ENCODE measurements around the gene PLEKHD1.
"Not testable (repeated sequence)": the region's sequence is repeated elsewhere in the genome, so short reads cannot be mapped to it uniquely, and the experiment has no call there.

Gene PLEKHD1

DNA sequence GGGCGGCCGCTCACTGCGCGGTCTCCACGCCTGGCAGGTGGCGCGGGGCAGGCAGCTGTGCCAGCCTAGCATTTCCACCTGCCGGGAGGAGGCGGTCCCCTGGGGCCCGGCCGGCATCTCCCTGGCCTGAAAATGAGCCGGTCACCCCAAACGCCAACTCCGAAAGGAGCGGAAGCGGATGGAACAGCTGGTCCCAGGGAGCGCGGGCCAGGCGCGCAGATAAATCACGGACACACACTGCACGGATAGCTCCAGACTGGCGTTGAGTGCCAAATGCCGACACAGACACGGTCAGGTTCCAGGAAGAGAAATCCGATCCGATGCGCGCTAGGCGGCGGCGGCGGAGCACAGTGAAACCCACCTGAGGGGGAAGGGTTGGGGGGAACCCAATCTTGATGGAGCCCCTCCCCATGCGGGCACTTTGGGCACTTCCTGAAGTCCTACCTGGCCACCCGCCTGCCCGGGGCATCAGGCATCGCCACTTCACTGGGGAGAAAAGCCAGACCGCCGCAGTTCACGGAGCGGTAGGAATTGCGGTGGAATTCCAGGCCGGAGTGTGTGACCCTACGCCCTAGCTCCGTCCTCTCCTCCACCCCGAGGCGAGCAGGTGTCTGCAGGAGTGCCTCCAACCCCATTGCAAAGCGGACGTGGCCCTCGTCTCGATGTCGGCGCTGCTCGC lies 624 bp upstream of the PLEKHD1 start:
- no peak for DNase-seq

DNA sequence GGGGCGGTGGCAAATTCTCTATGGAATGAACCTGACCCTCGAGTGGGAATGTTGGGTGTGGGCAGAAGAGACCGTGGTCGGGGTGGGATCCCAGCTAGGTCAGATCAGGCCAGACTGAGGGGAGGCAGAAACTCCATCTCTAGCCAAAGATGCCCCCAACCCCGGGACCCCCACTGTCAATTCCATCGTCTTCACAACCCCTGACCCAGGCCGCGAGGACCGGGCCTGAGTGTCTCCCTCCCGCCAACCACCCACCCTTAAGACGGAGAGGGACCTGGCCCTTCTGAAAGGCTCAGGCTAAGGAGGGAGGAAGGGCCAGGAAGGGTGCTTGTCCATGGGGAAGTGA lies 760 bp downstream of the PLEKHD1 start:
- DNase-seq: no peak

DNA sequence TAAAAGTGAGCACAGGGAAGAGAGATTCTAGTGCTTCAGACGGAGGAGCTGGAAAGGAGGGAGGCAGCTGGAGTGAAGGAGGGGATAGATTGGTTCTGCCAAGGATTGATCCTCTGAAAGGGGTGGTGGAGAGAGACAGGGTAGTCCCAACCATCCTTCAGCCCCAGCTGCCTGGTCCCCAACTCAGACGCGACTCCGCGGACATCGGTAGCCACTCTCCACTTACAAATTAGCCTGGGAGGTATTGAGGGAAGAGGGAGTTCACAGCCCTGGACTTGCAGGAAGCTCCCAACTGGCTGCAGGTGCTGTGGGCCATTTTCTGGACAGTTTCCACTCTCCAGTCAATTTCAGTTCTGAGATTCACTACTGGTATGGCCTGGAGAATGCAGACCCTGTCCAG lies 1.2 kb downstream of the PLEKHD1 start:
- DNase-seq: no peak

DNA sequence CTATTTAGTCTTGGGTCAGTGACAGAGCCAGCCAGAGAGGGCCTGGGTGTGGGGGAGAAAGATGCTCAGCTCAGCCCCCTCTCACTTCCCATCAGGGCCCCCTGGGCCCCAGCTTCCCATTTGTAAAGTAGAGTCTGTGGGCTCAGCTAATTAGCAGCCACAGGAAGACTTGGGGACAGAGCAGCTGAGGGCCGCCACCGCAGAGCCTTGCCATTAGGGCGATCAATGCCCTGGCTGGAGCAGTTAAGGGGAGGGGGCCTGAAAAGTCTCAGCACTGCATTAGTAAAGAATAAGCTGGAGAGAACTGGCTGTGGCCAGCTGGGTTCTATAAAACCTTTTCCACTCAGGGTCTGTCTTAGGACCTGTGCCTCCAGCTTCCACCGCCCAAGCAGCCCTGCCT lies 2.7 kb downstream of the PLEKHD1 start:
- no peak for DNase-seq

DNA sequence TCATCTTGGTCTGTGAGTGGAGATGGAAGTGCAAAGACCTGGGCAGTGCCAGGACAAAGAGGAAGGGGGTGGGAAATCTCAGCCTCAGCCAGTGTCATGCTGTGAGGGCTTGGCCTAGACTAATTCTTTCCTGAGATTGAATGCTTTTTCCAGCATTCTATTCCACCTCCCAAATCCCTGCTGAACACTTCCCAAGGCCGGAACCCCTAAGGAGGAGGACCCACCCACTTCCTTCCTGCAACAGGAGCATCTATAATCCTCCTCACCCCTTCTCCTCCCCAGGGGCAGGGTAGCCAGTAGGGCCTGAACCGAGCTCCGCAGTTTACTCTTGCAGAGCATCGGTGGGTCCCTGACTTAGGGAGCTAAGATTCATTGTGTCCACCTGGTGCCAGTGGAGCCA lies 3.2 kb downstream of the PLEKHD1 start:
- no peak for DNase-seq

DNA sequence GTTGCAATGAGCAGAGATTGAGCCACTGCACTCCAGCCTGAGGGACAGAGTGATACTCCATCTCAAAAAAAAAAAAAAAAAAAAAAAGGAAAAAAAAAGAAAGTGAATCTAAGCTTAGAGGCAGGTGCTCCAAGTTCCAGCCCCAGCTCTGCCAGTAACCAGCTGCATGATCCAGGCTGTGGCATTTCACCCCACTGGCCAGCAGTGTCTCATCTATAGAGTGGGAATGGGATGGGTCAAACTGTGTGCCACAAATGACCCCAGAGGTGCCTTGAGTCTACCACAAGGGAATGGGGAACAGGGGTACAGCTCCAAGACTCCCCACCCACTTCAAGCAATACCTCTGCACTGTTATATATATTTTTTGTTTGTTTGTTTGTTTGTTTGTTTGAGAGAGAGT lies 5.0 kb downstream of the PLEKHD1 start:
- DNase-seq: no peak

DNA sequence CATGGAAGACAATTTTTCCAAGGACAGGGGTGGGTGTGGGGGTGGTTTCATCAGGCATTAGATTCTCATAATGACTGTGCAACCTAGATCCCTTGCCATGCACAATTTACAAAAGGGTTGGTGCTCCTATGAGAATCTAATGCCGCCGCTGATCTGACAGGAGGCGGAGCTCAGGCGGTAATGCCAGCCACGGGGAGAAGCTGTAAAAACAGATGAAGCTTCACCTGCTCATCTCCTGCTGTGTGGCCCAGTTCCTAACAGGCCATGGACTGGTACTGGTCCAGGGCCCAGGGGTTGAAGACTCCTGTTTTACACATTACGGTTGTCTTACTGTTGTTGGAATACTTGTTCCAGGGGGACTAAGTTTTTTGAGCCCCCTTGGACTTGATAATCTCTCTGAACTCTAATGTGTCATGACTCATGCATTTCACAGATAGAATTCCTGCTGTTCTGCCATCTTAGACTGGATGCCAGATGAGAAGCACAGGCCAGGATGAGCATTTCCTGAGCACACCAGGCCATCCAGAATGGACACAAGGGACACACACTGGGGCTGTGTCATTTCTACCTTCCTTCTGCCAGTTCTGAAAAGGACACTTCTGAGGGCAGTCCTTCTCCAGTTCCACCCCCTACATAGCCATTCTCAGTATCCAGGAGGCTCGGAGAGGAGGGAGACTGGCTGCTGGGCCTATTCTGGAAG lies 5.8 kb downstream of the PLEKHD1 start:
- no peak for DNase-seq

DNA sequence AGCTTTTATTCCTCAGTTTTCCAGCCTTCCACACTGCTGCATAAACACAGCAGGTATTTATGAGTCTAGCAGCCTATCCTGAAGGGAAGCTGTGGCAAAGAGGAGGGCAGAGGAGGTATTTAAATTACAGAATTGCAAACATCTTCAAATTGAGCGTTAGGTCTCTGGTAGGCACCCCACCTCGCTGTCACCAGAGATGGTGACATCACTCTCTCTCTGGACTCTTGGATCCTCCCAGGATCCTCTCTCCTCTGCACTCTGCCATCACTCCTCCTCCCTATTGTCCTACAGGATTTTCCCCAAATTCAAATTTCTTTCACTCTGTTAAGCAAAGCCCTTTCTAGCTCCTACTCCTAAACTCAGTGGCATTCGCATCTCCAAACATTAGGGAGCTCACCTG lies 6.7 kb downstream of the PLEKHD1 start:
- no peak for DNase-seq

DNA sequence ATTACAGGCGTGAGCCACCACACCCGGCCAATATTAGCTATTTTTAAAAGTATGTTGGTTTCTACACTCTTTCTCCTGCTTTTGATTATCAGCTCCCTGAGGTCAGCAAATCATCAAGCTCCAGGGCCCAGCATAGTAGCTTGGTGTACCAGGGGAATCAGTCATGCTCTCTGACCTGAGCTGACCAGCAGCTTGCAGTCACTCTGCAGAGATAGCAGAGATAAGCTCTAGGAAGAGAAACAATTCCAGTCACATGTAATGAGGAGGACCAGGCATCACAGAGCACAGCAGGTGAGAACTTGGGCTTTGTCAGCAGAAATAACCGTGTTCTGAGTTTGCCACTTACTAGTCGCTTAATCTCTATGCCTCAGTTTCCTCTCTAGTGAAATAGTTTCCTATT lies 8.5 kb downstream of the PLEKHD1 start:
- DNase-seq: no peak

DNA sequence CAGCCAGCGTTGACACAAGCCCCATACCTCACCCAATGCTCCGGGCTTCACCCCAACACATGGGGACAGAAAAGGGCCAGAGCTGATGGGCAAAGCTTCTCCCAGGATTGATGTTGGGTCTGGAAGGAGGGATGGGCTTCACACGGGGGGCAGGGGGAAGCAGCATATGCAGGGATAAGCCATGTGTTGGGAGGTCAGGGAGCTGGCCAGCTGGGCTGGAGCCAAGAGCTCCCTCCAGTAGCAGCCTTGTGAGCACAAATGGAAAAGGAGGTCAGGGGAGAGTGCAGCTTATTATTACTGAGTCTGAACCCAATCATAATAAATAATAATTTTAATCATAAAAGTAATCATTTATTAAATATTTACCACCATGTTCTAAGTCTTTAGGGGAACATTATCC lies 9.3 kb downstream of the PLEKHD1 start:
- no peak for DNase-seq

DNA sequence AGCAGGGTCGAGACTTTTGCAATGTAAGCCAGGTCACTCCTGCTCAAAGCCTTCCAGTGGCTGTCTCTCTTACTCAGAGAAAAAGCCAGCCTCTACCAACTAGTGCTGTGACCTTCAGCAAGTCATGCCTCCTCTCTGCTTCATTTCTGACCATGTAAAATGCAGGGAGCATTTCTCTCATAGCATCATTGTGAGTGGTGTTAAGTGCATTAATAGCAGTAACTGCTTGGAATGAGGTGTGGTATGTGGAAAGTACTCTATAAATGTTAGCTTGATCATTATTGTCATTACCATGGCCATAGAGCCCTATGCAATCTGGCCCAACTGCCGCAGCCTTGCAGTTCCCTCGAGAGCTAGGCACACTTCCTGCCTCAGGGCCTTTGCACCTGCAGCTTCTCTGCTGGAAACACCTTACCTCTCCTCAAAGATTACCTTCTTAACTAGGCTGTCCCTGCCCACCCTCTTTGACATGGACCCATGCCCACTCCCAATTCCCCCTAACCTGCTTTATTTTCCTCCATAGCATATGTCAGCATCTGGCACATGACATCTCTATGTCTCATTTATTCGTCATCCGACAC lies 10.9 kb downstream of the PLEKHD1 start:
- no peak for DNase-seq

DNA sequence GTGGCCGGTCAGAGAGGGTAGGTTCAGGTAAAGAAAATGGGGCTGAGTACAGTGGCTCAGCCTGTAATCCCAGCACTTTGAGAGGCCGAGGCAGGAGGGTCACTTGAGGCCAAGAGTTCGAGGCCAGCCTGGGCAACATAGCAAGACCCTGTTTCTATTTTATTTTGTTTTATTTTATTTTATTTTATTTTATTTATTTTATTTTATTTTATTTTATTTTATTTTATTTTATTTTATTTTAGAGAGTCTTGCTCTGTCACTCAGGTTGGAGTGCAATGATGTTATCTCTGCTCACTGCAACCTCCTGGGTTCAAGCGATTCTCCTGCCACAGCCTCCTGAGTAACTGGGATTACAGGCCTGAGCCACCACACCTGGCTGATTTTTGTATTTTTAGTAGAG lies 13.3 kb downstream of the PLEKHD1 start:
- not testable (repeated sequence) for DNase-seq

DNA sequence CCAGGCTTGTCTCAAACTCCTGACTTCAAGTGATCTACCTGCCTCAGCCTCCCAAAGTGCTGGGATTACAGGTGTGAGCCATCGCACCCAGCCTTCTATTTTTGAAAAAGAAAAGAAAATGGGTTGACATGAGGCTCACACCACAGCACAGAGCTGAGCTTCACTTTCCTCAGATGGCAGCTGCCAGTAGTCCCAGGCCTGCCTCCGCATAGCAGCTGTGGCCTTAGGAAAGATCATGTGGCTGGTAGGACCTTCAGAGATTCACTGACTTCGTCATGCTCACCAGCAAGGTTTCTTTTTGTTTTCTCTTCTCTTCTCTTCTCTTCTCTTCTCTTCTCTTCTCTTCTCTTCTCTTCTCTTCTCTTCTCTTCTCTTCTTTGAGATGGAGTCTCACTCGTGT lies 13.8 kb downstream of the PLEKHD1 start:
- not testable (repeated sequence) for DNase-seq

DNA sequence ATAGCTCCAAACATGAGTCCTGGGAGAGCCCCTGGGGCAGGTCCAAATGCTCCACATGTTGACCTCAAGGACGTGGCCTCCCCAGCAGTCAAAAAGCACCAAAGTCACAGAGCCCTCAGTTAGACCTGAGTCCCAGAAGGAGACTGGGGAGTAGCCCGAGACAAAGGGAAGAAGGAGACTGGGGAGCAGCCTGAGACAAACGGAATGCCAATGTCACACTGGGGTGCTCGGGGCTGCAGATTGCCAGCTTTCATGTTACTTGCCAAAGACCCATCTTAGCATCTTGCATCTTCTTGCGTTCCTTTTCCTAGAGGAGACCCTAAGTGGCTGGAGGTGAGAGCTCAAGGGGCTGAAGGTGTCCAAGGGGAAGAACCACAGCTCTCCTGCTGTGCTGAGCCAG lies 14.9 kb downstream of the PLEKHD1 start:
- no peak for DNase-seq

DNA sequence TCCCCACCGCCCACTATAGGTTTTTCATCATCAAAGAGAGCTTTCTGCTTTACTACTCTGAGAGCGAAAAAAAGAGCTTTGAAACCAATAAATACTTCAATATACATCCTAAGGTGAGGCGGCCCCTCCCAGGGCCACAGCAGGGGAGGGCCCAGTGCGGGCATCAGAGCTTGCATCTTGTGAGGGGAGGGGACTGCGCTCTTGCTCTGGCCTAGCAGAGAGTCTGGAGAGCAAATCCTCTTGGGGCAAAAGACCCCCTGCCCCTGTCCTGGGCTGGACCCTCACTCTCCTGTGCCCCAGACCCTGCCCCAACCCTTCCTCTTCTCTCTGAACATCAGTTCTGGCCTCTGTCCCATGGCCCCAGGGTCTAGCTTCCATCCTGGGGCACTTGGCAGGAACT lies 15.6 kb downstream of the PLEKHD1 start:
- no peak for DNase-seq

DNA sequence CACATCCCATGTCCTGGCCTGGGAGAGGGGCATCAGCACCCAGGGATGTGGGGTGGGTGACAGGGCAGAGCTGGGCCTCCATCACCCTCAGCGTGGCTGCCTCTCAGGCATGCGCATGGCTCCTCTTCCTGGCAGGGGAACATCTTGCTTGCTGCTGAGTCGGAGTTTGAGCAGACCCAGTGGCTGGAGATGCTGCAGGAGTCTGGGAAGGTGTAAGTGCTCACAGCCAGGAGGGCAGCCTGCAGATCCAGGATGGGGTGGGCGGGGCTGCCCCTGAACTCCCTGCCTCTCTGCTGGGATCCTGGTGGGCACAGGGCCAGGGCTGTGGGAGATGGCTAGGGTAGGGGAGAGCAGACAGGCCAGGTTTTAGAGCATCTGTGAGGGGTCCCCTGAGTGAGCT lies 16.2 kb downstream of the PLEKHD1 start:
- no peak for DNase-seq

DNA sequence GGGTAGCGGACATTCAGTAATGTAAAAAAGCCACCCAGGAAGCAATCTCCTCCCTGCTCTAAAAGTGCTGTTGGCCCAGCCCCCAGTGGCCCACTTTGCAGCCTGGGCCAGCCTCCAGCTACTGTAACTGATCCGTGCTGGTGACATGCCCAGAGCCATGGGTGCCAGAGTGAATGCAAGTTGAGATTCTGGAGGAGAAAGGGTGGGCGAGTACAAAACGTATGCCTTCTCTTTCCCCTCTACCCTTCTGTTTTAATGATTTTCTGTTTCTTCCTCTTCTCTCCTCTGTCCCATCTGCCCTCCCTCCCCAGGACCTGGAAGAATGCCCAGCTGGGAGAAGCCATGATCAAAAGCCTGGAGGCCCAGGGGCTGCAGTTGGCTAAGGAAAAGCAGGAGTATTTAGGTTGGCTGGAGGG lies 16.9 kb downstream of the PLEKHD1 start:
- no peak for DNase-seq

DNA sequence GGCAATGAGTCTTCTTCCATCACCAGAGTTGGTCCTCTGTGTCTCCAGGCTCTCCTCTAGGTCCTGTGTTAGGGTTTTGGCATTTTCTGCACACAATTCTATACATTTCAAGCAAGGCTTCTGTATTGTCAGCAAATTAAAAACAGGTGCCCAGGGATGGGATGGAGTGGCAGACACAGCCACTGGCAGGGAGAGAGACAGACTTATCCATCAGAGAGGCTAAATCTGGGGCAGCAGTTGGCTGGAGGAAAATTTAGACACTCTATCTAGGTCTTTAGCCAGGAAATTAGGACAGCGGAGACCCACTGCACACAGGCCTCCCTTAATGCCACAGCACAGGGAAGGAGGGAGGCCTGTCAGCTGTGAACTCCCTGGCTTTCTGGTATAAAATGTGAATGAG lies 20.2 kb downstream of the PLEKHD1 start:
- no peak for DNase-seq

DNA sequence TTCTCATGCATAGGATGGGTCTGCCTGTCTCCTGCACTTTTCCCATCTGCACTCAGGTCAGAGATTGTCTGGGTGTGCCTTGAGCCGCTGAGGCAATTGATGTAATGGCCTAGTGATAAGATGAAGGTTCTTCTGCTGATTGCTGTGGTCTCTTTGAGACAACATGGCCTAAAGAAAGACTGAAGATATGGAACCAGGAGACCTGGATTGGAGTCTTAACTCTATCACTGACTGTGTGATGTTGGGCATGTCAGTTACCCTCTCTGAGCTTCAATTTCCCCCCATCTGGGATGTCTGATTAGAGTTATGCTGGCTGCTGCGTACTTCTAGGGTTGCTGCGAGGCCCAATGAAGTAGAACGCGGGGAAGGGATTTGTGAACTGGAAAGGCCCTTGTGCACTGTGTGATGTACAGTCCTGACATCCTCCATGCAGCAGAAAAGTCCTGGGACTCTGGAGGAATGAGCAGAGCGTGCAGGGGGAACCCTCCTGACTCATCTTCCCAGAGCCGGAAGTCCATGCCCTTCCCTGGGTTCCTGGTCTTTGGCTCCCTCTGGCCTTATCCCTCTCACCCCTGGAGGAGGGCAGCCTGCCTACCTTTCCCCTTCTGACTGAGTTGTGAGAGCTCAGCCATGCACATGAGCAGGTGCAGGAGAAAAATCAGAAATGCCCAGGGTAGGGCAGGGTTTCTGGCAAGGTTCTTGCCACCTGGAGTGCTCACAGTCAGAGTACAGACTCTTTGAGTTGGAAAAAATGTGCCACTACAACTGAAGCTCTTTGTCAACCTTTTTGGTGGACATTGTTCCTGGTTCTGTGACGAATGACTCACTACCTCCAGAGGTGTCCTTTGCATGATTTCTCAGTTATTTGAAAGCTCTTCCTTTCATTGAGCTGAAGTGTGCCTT lies 21.1 kb downstream of the PLEKHD1 start:
- no peak for DNase-seq

DNA sequence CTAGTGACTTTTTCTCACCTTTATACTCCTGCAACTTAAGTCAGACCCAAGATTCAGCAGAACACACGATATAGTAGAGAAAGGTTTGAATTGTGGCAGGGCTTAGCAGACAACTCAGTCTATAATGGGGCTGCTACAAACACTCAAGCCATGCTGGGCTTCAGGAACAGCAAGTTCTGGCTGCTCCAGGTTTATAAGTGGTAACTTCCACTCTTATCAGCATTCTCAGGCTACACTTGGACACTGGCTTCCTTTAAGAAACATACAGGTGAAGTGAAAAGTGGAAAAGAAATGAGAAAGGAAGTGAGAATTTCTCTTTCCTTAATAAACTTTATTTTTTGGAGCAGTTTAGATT lies 21.7 kb downstream of the PLEKHD1 start:
- no peak for DNase-seq

DNA sequence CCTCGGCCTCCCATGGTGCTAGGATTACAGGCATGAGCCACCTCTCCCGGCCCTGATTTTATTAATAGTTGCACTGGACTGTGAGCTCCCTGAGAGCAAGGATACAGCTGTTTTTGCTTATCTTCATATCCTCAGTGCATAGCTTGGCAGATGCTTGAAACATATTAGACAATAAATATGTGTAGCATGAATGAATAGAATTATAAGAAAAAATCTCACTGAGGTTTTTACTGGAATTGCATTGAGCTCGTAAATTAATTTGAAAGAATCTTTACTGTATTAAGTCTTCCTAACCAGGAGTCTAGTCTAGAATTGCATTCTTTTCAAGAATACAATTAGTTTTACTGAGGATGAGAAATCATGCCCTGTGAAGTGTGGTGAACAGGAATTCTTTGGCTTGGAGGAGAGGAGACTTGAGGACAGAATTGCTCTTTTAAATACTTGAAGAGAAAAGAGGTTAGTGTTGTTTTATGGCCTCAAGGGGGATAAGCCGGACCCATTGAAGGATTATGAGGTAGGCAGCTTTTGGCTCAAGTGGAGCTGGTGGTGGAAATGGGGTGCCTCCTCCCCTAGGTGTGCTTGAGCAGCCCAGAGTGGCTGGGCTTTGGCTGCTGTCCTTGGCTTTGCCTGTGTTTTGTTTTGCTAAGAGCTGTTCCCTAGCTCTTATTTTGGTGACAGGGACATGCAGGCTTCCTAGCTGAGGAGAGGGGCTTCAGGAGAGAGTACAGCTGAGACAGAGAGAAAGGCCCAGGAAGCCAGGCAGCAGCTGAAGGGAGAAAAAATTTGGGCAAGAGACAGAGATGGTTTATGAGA lies 34.0 kb downstream of the PLEKHD1 start:
- DNase-seq: no peak

DNA sequence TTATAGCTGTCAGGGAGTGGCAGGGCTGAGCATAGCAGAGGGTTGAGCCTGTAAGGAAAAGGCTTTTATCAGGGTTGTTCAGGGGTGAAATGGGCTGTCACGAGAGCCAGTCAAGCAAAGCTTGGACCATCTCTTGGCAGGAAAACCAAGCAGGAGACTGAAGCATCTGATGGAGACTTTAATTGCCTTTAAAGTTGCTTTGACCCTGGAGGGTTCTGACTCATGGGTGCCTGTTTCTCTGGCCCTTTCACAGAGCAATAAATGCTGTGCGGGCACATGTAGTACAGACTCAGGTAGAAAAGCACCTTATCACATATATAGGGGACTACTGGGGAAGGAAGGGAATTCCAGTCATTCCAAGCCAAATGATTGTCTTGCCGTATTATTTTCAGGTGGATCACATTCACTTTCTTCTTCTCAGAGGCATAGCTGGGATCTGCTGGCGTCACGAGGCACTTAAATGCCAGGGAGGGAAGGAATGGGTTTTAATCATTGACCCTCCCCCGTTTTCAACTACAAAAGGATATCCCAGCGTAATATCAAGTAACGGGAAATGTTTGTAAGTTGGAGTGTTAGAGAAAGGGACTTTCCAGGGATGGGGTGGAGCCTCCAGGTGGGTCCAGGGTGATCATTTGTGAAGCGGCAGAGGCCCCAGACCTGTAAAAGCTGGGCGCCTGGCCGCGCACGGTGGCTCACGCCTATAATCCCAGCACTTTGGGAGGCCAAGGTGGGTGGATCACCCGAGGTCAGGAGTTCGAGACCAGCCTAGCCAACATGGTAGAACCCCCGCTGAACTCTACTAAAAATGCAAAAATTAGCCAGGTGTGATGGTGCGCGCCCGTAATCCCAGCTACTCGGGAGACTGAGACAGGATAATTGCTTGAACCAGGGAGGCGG lies 34.9 kb downstream of the PLEKHD1 start:
- DNase-seq: no peak
